Ureter (tissue), 1 donor: ENCODE data around the gene SLC22A17. TPM values are rescaled to one million over a fixed set of nuclear protein-coding genes. Genes with fewer than 3 reads are reported as not detected.

Source experiments
- DNase-seq: peaks from one replicate; pipeline ENCODE4 v3.0.0-alpha.2; 2020; ENCODE audit warnings: low spot score
- total RNA-seq: library from RNA; stranded (reverse); gene quantifications from one replicate; pipeline ENCODE4 v1.2.4, GENCODE V29; 2023
- donor health status: DM: yes; HTN: yes; CAD: no.

SLC22A17 gene
- total RNA-seq, 1 donor from 2014 or later = 35.3 TPM

DNA sequence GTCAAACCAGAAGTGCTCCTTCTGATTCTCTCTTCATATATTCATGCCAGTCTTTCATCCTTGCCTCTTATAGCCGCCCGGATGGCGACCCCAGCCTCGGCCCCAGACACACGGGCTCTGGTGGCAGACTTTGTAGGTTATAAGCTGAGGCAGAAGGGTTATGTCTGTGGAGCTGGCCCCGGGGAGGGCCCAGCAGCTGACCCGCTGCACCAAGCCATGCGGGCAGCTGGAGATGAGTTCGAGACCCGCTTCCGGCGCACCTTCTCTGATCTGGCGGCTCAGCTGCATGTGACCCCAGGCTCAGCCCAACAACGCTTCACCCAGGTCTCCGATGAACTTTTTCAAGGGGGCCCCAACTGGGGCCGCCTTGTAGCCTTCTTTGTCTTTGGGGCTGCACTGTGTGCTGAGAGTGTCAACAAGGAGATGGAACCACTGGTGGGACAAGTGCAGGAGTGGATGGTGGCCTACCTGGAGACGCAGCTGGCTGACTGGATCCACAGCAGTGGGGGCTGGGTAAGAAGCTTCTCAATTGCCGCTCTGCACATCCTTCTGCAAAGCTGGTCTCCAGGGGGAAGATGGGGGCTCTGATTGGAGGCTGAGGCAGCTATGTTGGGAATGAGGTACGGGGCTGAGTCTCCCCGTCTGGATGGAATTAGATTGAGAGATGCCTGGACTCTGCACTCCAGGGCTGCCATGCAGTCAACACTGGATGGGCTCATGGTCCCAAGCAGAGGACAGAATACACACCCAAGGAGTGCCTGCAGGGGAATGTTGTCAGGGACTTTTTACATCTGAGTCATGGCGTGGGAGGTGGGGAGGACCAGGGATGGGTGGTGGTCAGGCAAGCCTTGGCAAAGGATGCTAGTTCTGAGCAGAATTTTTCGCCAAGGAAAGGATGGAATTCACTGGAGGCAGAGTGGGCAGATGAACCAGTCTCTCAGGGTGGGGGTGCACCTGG lies 44.7 kb downstream of the SLC22A17 start:
- no peak for DNase-seq

DNA sequence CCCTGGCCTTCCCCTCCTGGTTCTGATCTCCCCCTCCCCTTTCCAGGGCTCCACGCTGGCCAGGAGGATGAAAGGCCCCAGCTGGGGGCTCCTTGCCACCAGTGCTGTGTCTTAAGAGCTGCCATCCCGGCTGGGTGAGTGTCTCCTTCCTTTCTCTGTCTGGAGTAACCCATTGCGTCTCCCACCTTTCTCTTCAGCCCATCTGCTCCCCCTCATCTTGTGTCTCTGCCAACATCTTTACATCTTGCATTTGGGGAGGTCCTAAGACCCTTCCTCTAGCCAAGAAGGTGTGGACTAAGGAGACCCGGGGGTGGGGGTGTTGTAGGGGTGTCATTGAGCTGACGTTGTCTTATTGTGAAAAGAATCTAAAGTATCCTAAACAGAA lies 45.5 kb downstream of the SLC22A17 start:
- DNase-seq = no peak

DNA sequence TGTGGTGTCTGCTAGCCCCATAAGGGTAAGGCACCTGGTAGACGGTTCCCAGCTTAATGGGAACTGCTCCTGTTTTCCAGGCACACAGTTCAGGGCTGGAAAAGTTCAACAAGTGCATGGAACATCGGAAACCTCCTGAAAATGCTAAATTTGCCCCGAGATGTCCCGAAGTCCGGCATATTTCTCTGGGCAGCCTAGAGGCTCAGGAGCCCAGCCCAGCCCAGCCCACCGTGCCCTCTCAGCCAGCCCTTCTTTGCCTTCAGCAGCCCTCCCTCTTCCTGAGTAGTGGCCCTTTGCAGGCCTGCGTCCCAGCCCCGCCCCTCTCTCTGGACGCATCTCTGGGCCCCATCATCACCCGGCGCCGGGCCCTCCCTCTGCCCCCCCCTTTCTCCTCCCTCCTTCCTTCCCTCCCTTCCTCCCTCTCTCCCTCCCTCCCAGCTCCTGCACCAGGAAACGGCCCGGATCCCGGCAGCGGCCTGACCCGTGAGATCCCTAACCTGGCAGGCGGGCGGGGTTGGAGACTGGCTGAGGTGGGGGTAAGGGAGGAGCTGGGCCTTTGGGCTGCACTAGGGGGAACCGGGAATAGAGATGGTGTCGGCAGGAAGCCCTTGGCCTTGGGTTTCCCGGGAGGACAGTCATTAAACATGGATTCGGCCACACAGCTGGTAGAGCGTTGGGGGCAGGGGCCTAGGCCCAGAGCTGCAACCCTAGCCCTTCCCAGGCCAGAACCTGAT lies 46.1 kb downstream of the SLC22A17 start, which contains the start of gene BCL2L2:
TSS of gene BCL2L2 (plus strand) at position 422 of the 734 bp plus-strand sequence. CDS start 935 bp downstream, outside the sequence.
- DNase-seq = peak; percentile 94

DNA sequence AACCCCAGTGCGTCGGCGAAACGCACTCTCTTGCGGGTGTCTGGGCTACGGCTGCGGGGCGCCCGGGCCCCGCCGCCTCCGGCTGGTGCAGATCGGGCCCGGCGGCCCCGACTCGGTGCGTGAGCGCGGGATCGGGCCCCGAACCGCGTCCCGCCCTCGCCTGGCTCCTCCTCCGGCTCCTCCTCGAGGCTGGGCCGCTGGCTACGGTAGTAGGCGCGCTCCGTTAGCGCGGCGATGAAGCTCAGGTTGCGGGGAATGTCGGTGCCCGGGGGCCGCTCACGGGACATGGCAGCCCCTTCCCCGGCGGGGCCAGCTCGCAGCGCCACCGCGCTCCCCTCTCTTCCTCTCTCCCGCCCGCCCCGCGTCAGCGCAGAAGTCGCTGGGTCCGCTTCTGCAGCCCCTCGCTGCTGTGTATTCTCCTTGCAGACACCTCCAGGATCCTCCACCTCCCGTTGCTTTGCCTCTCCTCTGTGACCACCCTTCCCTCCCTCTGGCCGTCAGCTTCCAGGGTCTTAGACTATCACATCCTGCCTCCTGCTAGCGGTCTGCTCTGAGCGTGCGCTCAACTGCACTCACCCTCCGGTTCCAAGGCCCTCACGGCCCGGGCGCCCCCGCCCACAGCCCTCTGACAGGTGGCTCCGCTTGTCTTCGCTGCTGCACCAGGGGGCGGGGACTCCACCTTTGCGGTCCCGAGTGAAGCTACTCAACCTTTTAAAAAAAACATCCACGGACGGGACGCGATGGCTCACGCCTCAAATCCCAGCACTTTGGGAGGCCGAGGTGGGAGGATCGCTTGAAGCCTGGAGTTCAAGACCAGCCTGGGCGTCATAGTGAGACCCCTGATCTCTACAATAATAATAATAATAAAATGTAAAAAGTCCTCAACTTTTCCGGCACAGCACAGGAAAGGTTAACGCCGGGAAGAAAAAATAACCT lies 50.1 kb downstream of the SLC22A17 start, which contains the start of gene PPP1R3E:
TSS of gene PPP1R3E (minus strand) at position 570 of the 936 bp plus-strand sequence. CDS start at position 287, 283 bp downstream.
- DNase-seq = peak; percentile 75

DNA sequence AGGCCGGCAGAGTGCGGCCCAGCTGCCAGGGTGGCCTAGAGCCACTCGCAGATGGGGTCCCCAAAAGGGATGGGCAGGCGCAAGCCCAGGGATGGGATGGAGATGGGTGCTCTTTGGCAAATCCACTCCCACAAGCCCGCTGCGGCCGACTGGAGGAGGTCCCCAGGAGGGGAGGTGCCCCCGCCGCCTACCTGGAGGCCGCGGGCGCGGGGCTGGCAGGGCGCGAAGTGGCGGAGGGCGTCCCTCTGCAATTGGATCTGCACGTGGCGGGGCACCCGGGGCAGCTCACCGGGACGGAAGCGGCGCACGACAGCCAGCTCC lies 50.8 kb downstream of the SLC22A17 start:
- DNase-seq = no peak

GRCh38 chr14:23301288-23301968 lies 51.3 kb downstream of the SLC22A17 start:
- peak; percentile 98 for DNase-seq

GRCh38 chr14:23300687-23301223 lies 51.9 kb downstream of the SLC22A17 start:
- DNase-seq = no peak

DNA sequence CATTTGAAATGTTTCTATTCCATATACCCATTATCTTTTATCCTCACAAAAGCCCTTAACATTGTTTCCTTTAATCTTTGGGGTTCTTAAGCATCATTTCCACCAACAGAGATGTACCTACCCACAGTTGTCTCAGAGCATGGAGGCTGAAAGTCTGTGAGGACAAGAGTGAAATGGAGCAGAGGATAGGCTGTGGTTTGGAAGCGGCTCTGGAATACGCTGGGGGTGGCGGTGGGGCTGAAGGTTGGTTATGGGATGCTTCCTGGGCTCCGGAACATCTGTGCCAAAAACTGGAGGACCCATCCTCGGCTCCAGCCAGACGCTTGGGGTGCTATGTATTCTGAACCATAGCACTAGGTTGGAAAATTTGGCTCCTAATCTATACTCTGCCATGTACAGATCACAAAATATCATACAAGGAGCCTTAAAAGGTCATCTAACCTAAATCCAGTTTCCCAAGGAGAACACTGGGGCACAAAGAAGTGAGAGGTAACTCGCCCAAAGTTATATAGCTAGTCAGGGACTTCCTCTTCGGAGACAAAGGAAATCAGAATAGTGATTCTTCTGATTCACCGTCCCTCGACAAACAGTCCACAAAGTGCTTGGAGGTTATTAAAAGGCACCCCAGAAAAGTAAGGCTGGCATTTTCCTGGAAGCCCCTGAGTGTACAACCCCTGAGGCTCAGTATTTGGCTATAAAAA lies 52.6 kb downstream of the SLC22A17 start:
- DNase-seq = no peak

DNA sequence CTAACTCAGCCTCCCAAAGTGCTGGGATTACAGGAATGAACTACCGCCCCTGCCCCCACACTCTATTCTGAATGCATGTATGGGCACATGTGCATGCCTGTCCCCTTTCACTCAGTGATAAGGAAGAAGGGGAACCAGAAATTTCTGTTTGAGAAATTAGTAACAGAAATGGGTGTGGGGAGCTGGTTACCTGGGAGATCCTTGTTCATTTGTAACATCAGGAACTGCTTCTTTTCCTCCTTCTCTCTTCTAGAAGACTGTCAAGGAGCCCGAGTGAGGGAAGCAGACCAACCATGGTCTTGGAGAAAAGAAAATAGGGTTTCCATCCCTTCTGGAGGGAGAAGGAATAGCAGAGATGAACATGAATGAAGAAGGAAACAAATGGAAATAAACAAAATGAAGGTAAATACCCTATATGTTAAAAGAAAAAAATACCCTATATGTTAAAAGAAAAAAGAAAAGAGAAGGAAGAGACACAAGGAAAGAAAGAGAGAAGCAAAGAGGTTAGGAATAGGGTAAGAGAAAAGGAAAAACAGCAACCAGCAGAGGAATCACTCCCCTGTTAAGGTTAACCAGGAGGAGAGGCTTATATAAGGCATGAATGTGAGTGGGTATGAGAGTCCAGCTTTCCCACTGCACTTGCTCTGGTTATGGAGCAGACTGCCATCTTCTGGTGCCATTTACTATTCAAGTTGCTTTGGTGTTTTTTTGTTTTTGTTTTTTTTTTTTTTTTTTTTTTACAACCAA lies 53.3 kb downstream of the SLC22A17 start:
- DNase-seq = peak; percentile 77

- DNase-seq = no peak
Observed at GRCh38 chr14:23297611-23298277, 54.9 kb downstream of the SLC22A17 start.

GRCh38 chr14:23297096-23297495 lies 55.6 kb downstream of the SLC22A17 start:
- no peak for DNase-seq

Other genes starting within 250 kb of the SLC22A17 start
- not detected for gene CIROP, start 247.9 kb downstream of the SLC22A17 start, total RNA-seq
- not detected for gene CEBPE, start 233.6 kb downstream of the SLC22A17 start, total RNA-seq
- 58.5 TPM for gene SLC7A8, start 169.2 kb downstream of the SLC22A17 start, total RNA-seq
- gene RNF212B, start 115.0 kb downstream of the SLC22A17 start, total RNA-seq = not detected
- gene HOMEZ, start 66.8 kb downstream of the SLC22A17 start, total RNA-seq = 32.7 TPM
- 28.2 TPM for gene PPP1R3E, start 50.0 kb downstream of the SLC22A17 start, total RNA-seq
- 51.1 TPM for gene BCL2L2, start 46.1 kb downstream of the SLC22A17 start, total RNA-seq
- gene PABPN1, start 31.4 kb downstream of the SLC22A17 start, total RNA-seq = 178 TPM
- gene EFS, start 12.3 kb upstream of the SLC22A17 start, total RNA-seq = 25.7 TPM
- not detected for gene IL25, start 19.9 kb upstream of the SLC22A17 start, total RNA-seq
- 1.1 TPM for gene CMTM5, start 24.2 kb upstream of the SLC22A17 start, total RNA-seq
- gene MYH6, start 55.4 kb upstream of the SLC22A17 start, total RNA-seq = not detected
- gene MYH7, start 82.8 kb upstream of the SLC22A17 start, total RNA-seq = 2.1 TPM
- gene NGDN, start 116.8 kb upstream of the SLC22A17 start, total RNA-seq = 39.9 TPM
- gene ZFHX2, start 198.9 kb upstream of the SLC22A17 start, total RNA-seq = 2.8 TPM
- 20.2 TPM for gene THTPA, start 203.4 kb upstream of the SLC22A17 start, total RNA-seq
- 248 TPM for gene AP1G2, start 214.9 kb upstream of the SLC22A17 start, total RNA-seq
- gene JPH4, start 225.9 kb upstream of the SLC22A17 start, total RNA-seq = 5.3 TPM